HepG2 (cell line): ENCODE results near the gene POLR2H. TPM values are rescaled to one million over a fixed set of nuclear protein-coding genes. Genes with fewer than 3 reads are reported as not detected.

Experiments used
- BCL6 ChIP-seq: IDR thresholded peaks from 2 replicates; pipeline ENCODE4 v1.6.1; 2016; ENCODE audit warnings: missing genetic modification reagents, missing compliant biosample characterization
- DMTF1 ChIP-seq: sonication (generic); formaldehyde crosslinking; IDR thresholded peaks from 2 replicates; pipeline ENCODE4 v1.4.0; 2020; ENCODE audit warnings: mild to moderate bottlenecking, missing genetic modification reagents
- KDM4B ChIP-seq: sonication (generic); formaldehyde crosslinking; IDR thresholded peaks from 2 replicates; pipeline ENCODE4 v1.4.0; 2020; ENCODE audit warnings: missing genetic modification reagents
- LCORL ChIP-seq, 2 experiments: fragments of 450-650 bp in 1 of 2; sonication (generic) in 1 of 2; formaldehyde crosslinking in 1 of 2; IDR thresholded peaks; 2 replicates each; pipeline versions ENCODE4 v1.5.0 to v1.6.1; 2017 to 2020; ENCODE audit warnings: antibody characterized with exemption in 1 of 2, missing genetic modification reagents in 1 of 2
- MBNL3 ChIP-seq: fragments of 250-450 bp; sonication (Bioruptor Pico); conservative IDR thresholded peaks from 2 replicates; pipeline ENCODE4 v1.8.0; 2022; ENCODE audit warnings: mild to moderate bottlenecking, inconsistent platforms
- POLR2G ChIP-seq: fragments of 200-400 bp; formaldehyde crosslinking; IDR thresholded peaks from 2 replicates; pipeline ENCODE4 v1.6.1; 2018; ENCODE audit warnings: mild to moderate bottlenecking, low read depth, low read length, moderate library complexity
- PTBP1 ChIP-seq: fragments of 200-400 bp; formaldehyde crosslinking; IDR thresholded peaks from 2 replicates; pipeline ENCODE4 v1.6.1; 2018; ENCODE audit warnings: low read length, low read depth; ENCODE audit not compliant: poor library complexity, severe bottlenecking
- RBFOX2 ChIP-seq: fragments of 200-400 bp; formaldehyde crosslinking; IDR thresholded peaks from 2 replicates; pipeline ENCODE4 v1.6.1; 2017; ENCODE audit warnings: low read depth, mild to moderate bottlenecking, low read length
- RFXAP ChIP-seq: sonication (generic); formaldehyde crosslinking; IDR thresholded peaks from 2 replicates; pipeline ENCODE4 v1.4.0; 2020; ENCODE audit warnings: missing genetic modification reagents, borderline replicate concordance
- SMAD3 ChIP-seq: sonication (generic); formaldehyde crosslinking; IDR thresholded peaks from 2 replicates; pipeline ENCODE4 v1.4.0; 2020; ENCODE audit warnings: missing genetic modification reagents
- SP140L ChIP-seq: sonication (generic); formaldehyde crosslinking; IDR thresholded peaks from 2 replicates; pipeline ENCODE4 v1.4.0; 2020; ENCODE audit warnings: missing genetic modification reagents, borderline replicate concordance
- SP5 ChIP-seq: IDR thresholded peaks from 2 replicates; pipeline ENCODE4 v1.6.1; 2016; ENCODE audit warnings: low read depth, borderline replicate concordance
- TFDP1 ChIP-seq: IDR thresholded peaks from 2 replicates; pipeline ENCODE4 v1.6.1; 2016; ENCODE audit warnings: missing compliant biosample characterization, missing genetic modification reagents, borderline replicate concordance
- THYN1 ChIP-seq: sonication (generic); formaldehyde crosslinking; IDR thresholded peaks from 2 replicates; pipeline ENCODE4 v1.8.1; 2023; ENCODE audit warnings: low read depth, mild to moderate bottlenecking, moderate library complexity, missing genetic modification reagents, borderline replicate concordance
- TIGD3 ChIP-seq: sonication (generic); formaldehyde crosslinking; IDR thresholded peaks from 2 replicates; pipeline ENCODE4 v1.5.1; 2020; ENCODE audit warnings: mild to moderate bottlenecking, missing genetic modification reagents, borderline replicate concordance
- XRCC5 ChIP-seq: fragments of 200-400 bp; formaldehyde crosslinking; optimal IDR thresholded peaks from 2 replicates; pipeline ENCODE3; 2017; ENCODE audit warnings: mild to moderate bottlenecking, low read length
- ZFAT ChIP-seq: sonication (generic); formaldehyde crosslinking; conservative IDR thresholded peaks from 2 replicates; pipeline ENCODE4 v1.8.1; 2023; ENCODE audit warnings: missing genetic modification reagents, inconsistent platforms
- ZMAT3 ChIP-seq: sonication (generic); formaldehyde crosslinking; conservative IDR thresholded peaks from 2 replicates; pipeline ENCODE4 v1.7.0; 2021; ENCODE audit warnings: missing genetic modification reagents
- ZNF446 ChIP-seq: sonication (generic); formaldehyde crosslinking; IDR thresholded peaks from 2 replicates; pipeline ENCODE4 v1.5.0; 2020; ENCODE audit warnings: mild to moderate bottlenecking, missing genetic modification reagents
- ZNF607 ChIP-seq: sonication (generic); formaldehyde crosslinking; IDR thresholded peaks from 2 replicates; pipeline ENCODE4 v1.5.1; 2020; ENCODE audit warnings: missing genetic modification reagents, mild to moderate bottlenecking, borderline replicate concordance
- ZNF619 ChIP-seq: sonication (generic); formaldehyde crosslinking; IDR thresholded peaks from 2 replicates; pipeline ENCODE4 v1.4.0; 2020; ENCODE audit warnings: mild to moderate bottlenecking, missing genetic modification reagents
- polyA plus RNA-seq, 8 experiments: library from polyadenylated mRNA; depleted of rRNA in 3 of 8; stranded (reverse) in 7 of 8; unstranded in 1 of 8; fragments of >200 nt; fragmentation: Illumina TruSeq in 4 of 8; extraction: Trizol in 4 of 8; gene quantifications; 2 replicates each; pipeline versions ENCODE4 v1.2.1 to v1.2.3, GENCODE V29; 2011 to 2016; ENCODE audit warnings: low read depth in 4 of 8, missing spikeins in 1 of 8, mixed read lengths in 1 of 8; ENCODE audit not compliant: insufficient read depth in 1 of 8
- total RNA-seq, 5 experiments: library from RNA; depleted of rRNA; stranded (reverse); fragments of >200 nt; fragmentation: Illumina TruSeq; extraction: Trizol; gene quantifications; 2 replicates each; pipeline ENCODE4 v1.2.3, GENCODE V29; 2016; ENCODE audit warnings: low read depth in 1 of 5
- TF ChIP-seq, protein P1 (sequence below): sonication (generic); formaldehyde crosslinking; IDR thresholded peaks from 2 replicates; pipeline ENCODE4 v1.4.0; 2020; ENCODE audit warnings: missing genetic modification reagents, borderline replicate concordance
- TF ChIP-seq, protein P2 (sequence below): IDR thresholded peaks from 2 replicates; pipeline ENCODE4 v1.6.1; 2016; ENCODE audit warnings: low read depth, borderline replicate concordance

The POLR2H gene
- total and polyA plus RNA-seq, 2 of the 13 experiments (the other 11 are each of a cell fraction or from before 2014, with no cell fraction given), result 118 to 194 TPM

DNA sequence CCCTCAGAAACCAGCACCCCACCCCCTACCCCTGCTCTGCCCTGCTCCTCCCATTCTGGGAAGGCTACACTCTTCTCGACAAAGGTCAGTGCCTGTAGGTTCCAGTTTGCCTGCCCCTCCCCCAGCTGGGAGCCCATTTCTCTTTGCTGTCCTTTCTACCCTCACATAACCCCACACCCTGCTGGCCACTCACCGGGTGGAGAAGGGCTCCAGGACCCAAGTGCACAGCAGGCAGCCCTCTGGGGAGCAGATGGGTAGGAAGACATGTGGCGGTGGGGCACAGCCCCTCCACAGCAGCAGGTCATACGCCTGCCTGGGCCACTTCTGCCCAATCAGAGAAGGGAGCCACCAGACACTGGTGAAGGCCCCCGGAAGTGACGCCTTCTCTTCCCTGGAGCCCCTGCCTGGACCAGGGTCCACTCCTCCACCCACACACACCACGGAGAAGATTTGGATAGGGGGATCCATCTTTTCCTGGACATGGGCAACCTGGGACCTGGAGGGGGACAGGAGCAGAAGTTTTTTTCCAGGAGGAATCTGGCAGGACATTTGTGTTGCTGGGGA is 16.5 kb downstream of the POLR2H start, which contains the start of gene THPO (continued):
- 0 out of 2 replicates have a peak, but pooled peaks have one; percentile 25 for TF ChIP-seq BCL6 (CRISPR knock-in tag)
- TF ChIP-seq, protein P1, sequence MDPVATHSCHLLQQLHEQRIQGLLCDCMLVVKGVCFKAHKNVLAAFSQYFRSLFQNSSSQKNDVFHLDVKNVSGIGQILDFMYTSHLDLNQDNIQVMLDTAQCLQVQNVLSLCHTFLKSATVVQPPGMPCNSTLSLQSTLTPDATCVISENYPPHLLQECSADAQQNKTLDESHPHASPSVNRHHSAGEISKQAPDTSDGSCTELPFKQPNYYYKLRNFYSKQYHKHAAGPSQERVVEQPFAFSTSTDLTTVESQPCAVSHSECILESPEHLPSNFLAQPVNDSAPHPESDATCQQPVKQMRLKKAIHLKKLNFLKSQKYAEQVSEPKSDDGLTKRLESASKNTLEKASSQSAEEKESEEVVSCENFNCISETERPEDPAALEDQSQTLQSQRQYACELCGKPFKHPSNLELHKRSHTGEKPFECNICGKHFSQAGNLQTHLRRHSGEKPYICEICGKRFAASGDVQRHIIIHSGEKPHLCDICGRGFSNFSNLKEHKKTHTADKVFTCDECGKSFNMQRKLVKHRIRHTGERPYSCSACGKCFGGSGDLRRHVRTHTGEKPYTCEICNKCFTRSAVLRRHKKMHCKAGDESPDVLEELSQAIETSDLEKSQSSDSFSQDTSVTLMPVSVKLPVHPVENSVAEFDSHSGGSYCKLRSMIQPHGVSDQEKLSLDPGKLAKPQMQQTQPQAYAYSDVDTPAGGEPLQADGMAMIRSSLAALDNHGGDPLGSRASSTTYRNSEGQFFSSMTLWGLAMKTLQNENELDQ (CRISPR knock-in tag), result no peak
- TF ChIP-seq THYN1 (CRISPR knock-in tag), result no peak
- TF ChIP-seq RFXAP (CRISPR knock-in tag), result peak; percentile 76
- TF ChIP-seq XRCC5, result peak; percentile 57
- no peak for TF ChIP-seq TIGD3 (CRISPR knock-in tag)
- TF ChIP-seq SMAD3, result peak; percentile 76
- 0 out of 2 replicates have a peak, but pooled peaks have one; percentile 62 for TF ChIP-seq ZNF607
- TF ChIP-seq PTBP1, result no peak
- TF ChIP-seq ZMAT3 (CRISPR knock-in tag), result no peak; the same call in 1 of the 2 replicates
- no peak; the same call in 1 of the 2 replicates for TF ChIP-seq SP5 (CRISPR knock-in tag)
- peak; percentile 86 for TF ChIP-seq POLR2G
- peak; percentile 85 for TF ChIP-seq ZNF619 (CRISPR knock-in tag)
- no peak for TF ChIP-seq SP140L
- peak; percentile 41; the same call in 1 of the 2 replicates for TF ChIP-seq RBFOX2
- 0 out of 2 replicates have a peak, but pooled peaks have one; percentile 51 for TF ChIP-seq LCORL (IDR thresholded peaks at IDR 0.05)
- TF ChIP-seq LCORL (CRISPR knock-in tag; IDR thresholded peaks at IDR 0.05), result peak; percentile 78; the same call in 1 of the 2 replicates
- TF ChIP-seq KDM4B (CRISPR knock-in tag), result no peak
- TF ChIP-seq, protein P2, sequence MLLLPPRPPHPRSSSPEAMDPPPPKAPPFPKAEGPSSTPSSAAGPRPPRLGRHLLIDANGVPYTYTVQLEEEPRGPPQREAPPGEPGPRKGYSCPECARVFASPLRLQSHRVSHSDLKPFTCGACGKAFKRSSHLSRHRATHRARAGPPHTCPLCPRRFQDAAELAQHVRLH (CRISPR knock-in tag), result peak; percentile 67; the same call in 1 of the 2 replicates
- TF ChIP-seq ZNF446 (CRISPR knock-in tag), result no peak
- no peak for TF ChIP-seq MBNL3 (CRISPR knock-in tag)
- no peak for TF ChIP-seq ZFAT (CRISPR knock-in tag)
- TF ChIP-seq DMTF1 (CRISPR knock-in tag), result no peak
- no peak for TF ChIP-seq TFDP1 (CRISPR knock-in tag)
